GM18951 (cell line): ENCODE results near the gene ZC3H12D.
"Not testable (repeated sequence)": the region's sequence is repeated elsewhere in the genome, so short reads cannot be mapped to it uniquely, and the experiment has no call there.

Experiments used
- POLR2A ChIP-seq: IDR thresholded peaks from 4 replicates; pipeline ENCODE4 v1.6.1; 2011; ENCODE audit warnings: mild to moderate bottlenecking; ENCODE audit not compliant: insufficient read length, insufficient read depth; ENCODE audit errors: extremely low read depth
- in situ Hi-C: fragments of 300-500 bp; cut with MboI; formaldehyde crosslinking; loops from one replicate; pipeline ENCODE4 v1.12.0; 2022; ENCODE audit warnings: low sequenced_read_pairs, mixed read lengths, inconsistent platforms; ENCODE audit not compliant: unreplicated experiment

The ZC3H12D gene

GRCh38 chr6:149474108-149474935 is 10.5 kb downstream of the ZC3H12D start:
- in situ Hi-C loops = no loop called here
- TF ChIP-seq POLR2A = no peak

- in situ Hi-C loops = no loop called here
- no peak for TF ChIP-seq POLR2A
These were observed 11.4 kb downstream of the ZC3H12D start for GRCh38 chr6:149473080-149474052.

DNA sequence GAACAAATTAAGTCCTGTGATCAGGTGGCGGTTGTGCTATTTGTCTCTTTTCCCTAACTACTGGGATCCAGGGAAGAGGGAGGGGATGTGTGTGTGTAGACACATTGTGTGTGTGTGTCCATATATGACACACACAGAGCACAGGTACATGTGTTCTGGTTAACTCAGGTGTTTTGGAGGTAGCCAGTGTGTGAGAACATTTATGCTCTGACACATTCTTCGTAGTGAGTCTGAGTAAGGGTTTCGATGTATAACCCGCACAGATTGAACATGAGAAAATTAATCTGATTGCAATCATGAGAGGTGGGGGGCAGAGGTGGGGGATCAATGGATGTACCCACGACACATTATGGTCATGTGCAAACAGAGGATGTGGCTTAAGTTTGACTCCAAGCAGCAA is 12.6 kb downstream of the ZC3H12D start:
- no peak for TF ChIP-seq POLR2A
- in situ Hi-C loops = no loop called here

DNA sequence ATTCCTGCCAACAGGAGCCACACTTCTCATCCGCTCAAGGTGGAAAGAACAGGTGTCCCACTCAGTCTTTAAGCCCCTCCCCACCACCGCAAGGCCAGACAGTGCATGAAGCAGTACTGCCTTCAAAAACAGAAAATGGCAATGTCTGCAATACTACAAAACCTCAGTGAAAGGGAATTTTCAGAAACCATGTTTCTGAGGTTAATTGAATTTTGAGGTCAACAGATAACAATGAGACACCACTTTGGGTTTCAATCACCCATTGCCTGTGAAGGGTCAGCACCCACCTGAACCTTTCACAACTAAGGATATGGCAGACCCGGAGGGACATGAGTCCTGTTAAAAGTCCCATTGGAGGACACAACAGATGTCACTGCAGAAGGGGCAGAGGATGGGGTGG is 13.0 kb downstream of the ZC3H12D start:
- in situ Hi-C loops = no loop called here
- no peak for TF ChIP-seq POLR2A

DNA sequence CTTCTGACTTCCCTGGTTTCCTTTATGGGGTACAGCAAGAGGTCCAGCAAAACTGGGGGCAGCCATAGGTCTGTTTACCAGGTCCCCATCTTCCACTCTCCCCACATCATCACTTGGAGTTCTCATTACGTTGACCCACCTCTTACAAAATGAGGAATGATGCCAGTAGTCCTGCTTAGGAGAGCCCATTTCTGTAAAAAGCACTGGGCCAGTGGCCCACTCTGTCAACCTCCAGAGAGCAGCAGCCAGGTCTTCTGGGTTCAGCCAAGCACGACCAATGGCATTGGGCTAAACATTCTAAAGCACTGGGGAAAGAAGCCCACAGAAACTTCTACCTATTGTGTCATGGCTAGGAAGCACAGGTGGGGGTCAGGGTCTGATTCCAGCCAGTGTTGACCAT is 13.9 kb downstream of the ZC3H12D start:
- no peak for TF ChIP-seq POLR2A
- in situ Hi-C loops = no loop called here

GRCh38 chr6:149468179-149468578 is 16.6 kb downstream of the ZC3H12D start:
- peak; percentile 7 for TF ChIP-seq POLR2A
- in situ Hi-C loops = no loop called here

DNA sequence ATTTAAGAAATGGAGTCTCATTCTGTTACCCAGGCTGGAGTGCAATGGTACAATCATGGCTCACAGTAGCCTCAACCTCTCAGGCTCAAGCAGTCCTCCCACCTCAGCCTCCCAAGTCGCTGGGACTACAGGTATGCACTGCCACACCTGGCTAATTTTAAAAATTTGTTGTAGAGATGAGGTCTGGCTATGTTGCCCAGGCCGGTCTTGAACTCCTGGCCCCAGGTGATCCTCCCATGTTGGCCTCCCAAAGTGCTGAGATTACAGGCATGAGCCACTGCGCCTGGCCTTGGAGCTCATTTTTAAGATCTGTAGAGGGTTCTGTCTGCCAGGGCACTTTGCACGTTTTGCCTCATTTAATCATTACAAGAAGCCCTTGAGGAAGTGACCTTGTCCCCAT is 17.5 kb downstream of the ZC3H12D start:
- no peak for TF ChIP-seq POLR2A
- in situ Hi-C loops = no loop called here

DNA sequence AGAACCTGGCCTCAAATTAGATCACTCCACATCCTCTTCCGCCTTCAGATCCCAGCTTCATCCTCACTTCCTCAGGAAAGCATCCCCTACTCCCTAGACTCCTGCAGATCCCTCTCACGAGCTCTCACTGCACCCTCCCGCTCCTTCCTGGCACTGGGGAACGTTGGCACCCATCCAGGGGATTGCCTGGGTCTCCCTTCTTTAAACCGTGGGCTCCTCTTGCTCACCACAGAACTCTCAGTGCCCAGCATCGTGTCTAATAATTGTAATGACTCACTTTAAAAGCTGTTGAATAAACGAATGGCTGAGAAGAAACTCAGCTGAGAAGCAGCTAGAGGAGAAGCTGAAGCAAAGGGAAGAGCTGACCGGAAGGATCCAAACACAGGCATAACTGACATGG is 20.4 kb downstream of the ZC3H12D start:
- TF ChIP-seq POLR2A = no peak
- in situ Hi-C loops = no loop called here

- no peak for TF ChIP-seq POLR2A
- in situ Hi-C loops = no loop called here
These were observed 21.0 kb downstream of the ZC3H12D start for GRCh38 chr6:149463781-149464180.

- in situ Hi-C loops = not testable (repeated sequence)
These were observed 22.1 kb downstream of the ZC3H12D start for GRCh38 chr6:149462712-149463111.

DNA sequence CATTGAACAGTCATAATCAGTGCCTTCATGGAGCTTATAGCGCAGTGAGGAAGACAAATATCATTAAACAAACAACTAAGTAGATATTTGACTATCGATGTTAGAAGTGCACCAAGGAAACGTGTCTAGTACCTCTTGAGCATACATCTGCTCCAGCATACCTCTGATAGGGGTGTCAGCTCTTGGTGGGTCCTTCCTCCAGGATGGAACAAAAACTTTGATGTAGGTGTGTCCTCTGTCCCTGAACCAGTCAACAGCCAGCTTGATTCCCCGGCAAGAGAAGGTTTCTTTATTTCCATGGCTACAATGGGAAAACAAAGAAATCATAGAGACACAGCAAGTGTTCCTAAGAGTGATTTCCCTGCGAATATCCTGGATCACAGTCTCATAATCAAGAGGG is 23.1 kb downstream of the ZC3H12D start:
- no peak for TF ChIP-seq POLR2A
- in situ Hi-C loops = no loop called here

DNA sequence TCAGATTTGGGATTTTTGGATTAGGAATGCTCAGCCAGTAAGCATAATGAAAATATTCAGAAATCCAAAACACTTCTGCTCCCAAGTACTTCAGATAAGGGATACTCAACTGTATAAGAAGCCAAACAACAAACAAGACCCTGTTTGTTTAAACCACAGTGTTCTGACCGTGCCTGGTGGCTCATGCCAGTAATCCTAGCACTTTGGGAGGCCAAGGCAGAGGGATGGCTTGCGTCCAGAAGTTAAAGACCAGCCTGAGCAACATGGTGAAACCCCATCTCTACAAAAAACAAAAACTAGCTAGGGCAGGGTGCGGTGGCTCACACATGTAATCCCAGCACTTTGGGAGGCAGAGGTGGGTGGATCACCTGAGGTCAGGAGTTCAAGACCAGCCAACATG is 24.6 kb downstream of the ZC3H12D start:
- in situ Hi-C loops = not testable (repeated sequence)

DNA sequence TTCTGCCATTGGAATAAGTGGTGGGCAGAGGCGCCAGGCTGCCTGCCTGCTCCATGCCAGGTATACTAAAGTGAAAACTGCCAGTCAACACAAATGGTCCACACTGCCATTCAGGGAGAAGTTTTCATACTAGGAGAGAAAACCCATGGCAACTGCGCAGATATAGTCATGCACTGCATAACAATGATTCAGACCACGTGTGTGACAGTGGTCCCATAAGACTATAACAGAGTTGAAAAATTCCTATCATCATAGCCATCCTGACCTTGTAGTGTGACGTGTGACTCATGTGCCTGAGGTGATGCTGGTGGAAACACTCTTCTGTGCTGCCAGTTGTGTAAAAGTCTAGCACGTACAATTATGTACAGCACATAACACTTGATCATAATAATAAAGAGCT is 25.1 kb downstream of the ZC3H12D start:
- in situ Hi-C loops = no loop called here

GRCh38 chr6:149458806-149459205 is 26.0 kb downstream of the ZC3H12D start:
- in situ Hi-C loops = no loop called here
- TF ChIP-seq POLR2A = no peak

More for the DNA sequence above, 25.1 kb downstream of the ZC3H12D start:
- no peak for TF ChIP-seq POLR2A
